ENCODE data around the gene DHX29. TPM values are rescaled to one million over a fixed set of nuclear protein-coding genes. Genes with fewer than 3 reads are reported as not detected.

The DHX29 gene
- total RNA-seq, 4 donors from 2014 or later = 24.2 to 27.9 (median 25.4) TPM

- intact Hi-C loops (cut with DNase I; ENCODE audit: low total_unique reads) = no loop called here
- WGBS, 2 donors = 5 to 6% methylated on average over 40 to 60 of the region's 62 CpGs
- no peak for DNase-seq (ENCODE audit: low spot score in 2 of 2)
- TF ChIP-seq POLR2A (IDR thresholded peaks at IDR 0.05) (no peak), CTCF (IDR thresholded peaks at IDR 0.05) (no peak)
- peak overlapping the region; percentile 1 for H3K4me3 ChIP-seq (ENCODE audit: low read depth, poor library complexity, severe bottlenecking)
Observed at GRCh38 chr5:55220433-55221185, 86.9 kb downstream of the DHX29 start.

DNA sequence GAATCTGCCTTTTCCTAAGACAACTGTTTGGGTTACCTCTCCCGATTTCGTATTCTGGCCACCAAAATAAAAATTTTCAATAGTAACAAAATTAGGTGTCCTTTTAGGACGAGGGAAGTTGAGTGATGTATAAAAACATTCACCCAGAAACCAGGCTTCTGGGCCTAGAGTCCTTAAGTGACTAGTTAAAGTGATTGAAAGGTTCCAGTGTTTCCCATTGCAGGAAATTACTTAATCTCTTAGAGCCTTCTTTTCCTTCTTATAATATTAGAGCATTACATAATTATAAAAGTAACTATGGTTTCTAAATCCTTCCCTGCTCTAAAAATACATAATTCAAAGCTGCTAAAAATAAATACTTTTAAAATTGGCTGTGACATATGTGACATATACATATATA is 87.7 kb downstream of the DHX29 start:
- no peak overlapping the region for H3K4me3 ChIP-seq (ENCODE audit: low read depth, poor library complexity, severe bottlenecking)
- TF ChIP-seq POLR2A (IDR thresholded peaks at IDR 0.05) (no peak), CTCF (IDR thresholded peaks at IDR 0.05) (no peak)
- no peak for DNase-seq (ENCODE audit: low spot score in 2 of 2)
- intact Hi-C loops (cut with DNase I; ENCODE audit: low total_unique reads) = no loop called here
- WGBS, 2 donors = 91 to 95% methylated on average over 3 of the region's 3 CpGs

- 27 to 41% methylated on average over 4 of the region's 4 CpGs for WGBS, 2 donors
- no peak for TF ChIP-seq CTCF (IDR thresholded peaks at IDR 0.05)
- TF ChIP-seq POLR2A (IDR thresholded peaks at IDR 0.05) = no peak
- intact Hi-C loops (cut with DNase I; ENCODE audit: low total_unique reads) = no loop called here
- H3K4me3 ChIP-seq (ENCODE audit: low read depth, poor library complexity, severe bottlenecking) = no peak overlapping the region
- no peak for DNase-seq (ENCODE audit: low spot score in 2 of 2)
Observed at GRCh38 chr5:55218967-55219366, 88.5 kb downstream of the DHX29 start.

DNA sequence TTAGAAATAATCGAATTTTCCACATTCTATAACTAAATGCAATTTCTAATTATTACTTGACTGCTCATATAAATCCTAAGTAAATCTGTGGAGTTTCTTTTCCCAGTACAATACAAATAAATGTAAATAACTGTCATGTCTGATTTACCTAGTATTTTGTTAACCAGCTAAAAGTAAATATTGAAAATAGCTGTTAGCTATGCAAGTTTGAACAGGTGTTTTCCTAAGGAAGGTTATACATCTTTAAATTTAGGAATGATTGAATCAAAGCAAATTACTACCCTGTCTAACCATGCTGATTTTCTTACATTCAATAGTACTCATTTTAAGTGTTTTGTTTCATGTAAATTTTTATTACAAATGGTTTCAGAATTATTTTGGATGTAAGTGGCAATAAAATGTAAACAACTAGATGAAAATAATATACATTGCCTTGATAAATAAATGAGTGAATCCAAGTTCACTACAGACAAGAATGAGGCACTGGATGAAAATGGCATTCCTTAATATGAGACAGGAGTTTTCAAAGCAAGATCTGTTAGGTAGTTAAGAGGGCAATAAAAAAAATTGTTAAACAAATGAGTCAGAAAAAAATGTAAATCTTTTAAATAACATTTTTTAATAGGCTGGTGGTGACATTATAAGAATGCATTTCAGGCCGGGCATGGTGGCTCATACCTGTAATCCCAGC is 96.2 kb downstream of the DHX29 start:
- intact Hi-C loops (cut with DNase I; ENCODE audit: low total_unique reads) = no loop called here
- WGBS, 2 donors = 69 to 86% methylated on average over 2 of the region's 2 CpGs
- no peak overlapping the region for H3K4me3 ChIP-seq (ENCODE audit: low read depth, poor library complexity, severe bottlenecking)
- TF ChIP-seq CTCF (IDR thresholded peaks at IDR 0.05) = no peak
- no peak for TF ChIP-seq POLR2A (IDR thresholded peaks at IDR 0.05)
- DNase-seq (ENCODE audit: low spot score in 2 of 2) = no peak

Other genes starting within 250 kb of the DHX29 start
- gene GZMA, start 205.0 kb downstream of the DHX29 start, total RNA-seq = 1 to 10 TPM in 1 of 4 donors, not detected in 3; 1.7 TPM
- 1 to 10 TPM; 1.6 to 8.1 (median 4.6) TPM for gene GPX8, start 147.5 kb downstream of the DHX29 start, total RNA-seq
- not detected for gene CDC20B, start 134.5 kb downstream of the DHX29 start, total RNA-seq
- gene MCIDAS, start 80.4 kb downstream of the DHX29 start, total RNA-seq = not detected
- gene CCNO, start 74.1 kb downstream of the DHX29 start, total RNA-seq = 1 to 10 TPM; 1.3 to 6.2 (median 3.9) TPM
- gene MTREX, start 295 bp upstream of the DHX29 start, total RNA-seq = 10 to 100 TPM; 50.7 to 68.3 (median 64.1) TPM
- 100 to 1,000 TPM in 1 of 4 donors, 10 to 100 TPM in 3; 73.1 to 116 (median 89.6) TPM for gene PLPP1, start 227.3 kb upstream of the DHX29 start, total RNA-seq